Measurements from ENCODE around the gene SLC25A39. TPM values are rescaled to one million over a fixed set of nuclear protein-coding genes. Genes with fewer than 3 reads are reported as not detected.
"Not testable (repeated sequence)": the region's sequence is repeated elsewhere in the genome, so short reads cannot be mapped to it uniquely, and the experiment has no call there.

SLC25A39 gene
- total RNA-seq, 1 donor from 2014 or later = 137 TPM

- H3K4me3 Mint-ChIP-seq = peak overlapping the region; percentile 16
- no peak for TF ChIP-seq CTCF (conservative IDR thresholded peaks at IDR 0.05)
- DNase-seq (ENCODE audit: extremely low spot score, unreplicated experiment) = no peak
- no peaks in the 10 kb centered on the region for H3K9me3 Mint-ChIP-seq
- H3K36me3 Mint-ChIP-seq = no peaks in the 10 kb centered on the region
- H3K4me1 Mint-ChIP-seq (ENCODE audit: unreplicated experiment) = peaks cover 12% of the 10 kb centered on the region
- peaks cover 8% of the 10 kb centered on the region for H3K27me3 Mint-ChIP-seq
- H3K27ac Mint-ChIP-seq = peak overlapping the region; percentile 95
These were observed 19.0 kb upstream of the SLC25A39 start for GRCh38 chr17:44343510-44344209.

- H3K27me3 Mint-ChIP-seq = peaks cover 21% of the 10 kb centered on the region
- not testable (repeated sequence) for H3K9me3 Mint-ChIP-seq, H3K36me3 Mint-ChIP-seq
These were observed 15.9 kb upstream of the SLC25A39 start for GRCh38 chr17:44340553-44340952.

GRCh38 chr17:44338702-44339101 lies 14.1 kb upstream of the SLC25A39 start:
- TF ChIP-seq CTCF (conservative IDR thresholded peaks at IDR 0.05) = no peak
- H3K9me3 Mint-ChIP-seq = no peaks in the 10 kb centered on the region
- H3K27me3 Mint-ChIP-seq = peaks cover 17% of the 10 kb centered on the region
- no peak overlapping the region for H3K27ac Mint-ChIP-seq
- no peak for DNase-seq (ENCODE audit: extremely low spot score, unreplicated experiment)
- no peaks in the 10 kb centered on the region for H3K36me3 Mint-ChIP-seq
- no peak overlapping the region for H3K4me3 Mint-ChIP-seq
- H3K4me1 Mint-ChIP-seq (ENCODE audit: unreplicated experiment) = no peaks in the 10 kb centered on the region

More at GRCh38 chr17:44340553-44340952, 15.9 kb upstream of the SLC25A39 start:
- peak overlapping the region; percentile 66 for H3K27ac Mint-ChIP-seq
- not testable (repeated sequence) for DNase-seq (ENCODE audit: extremely low spot score, unreplicated experiment); H3K4me1 Mint-ChIP-seq (ENCODE audit: unreplicated experiment)
- H3K4me3 Mint-ChIP-seq = peak overlapping the region; percentile 6

- Mint-ChIP-seq H3K27ac (no peak overlapping the region), H3K4me1 (ENCODE audit: unreplicated experiment) (peaks cover 5% of the 10 kb centered on the region), H3K9me3 (no peaks in the 10 kb centered on the region), H3K4me3 (no peak overlapping the region), H3K36me3 (no peaks in the 10 kb centered on the region), H3K27me3 (peaks cover 15% of the 10 kb centered on the region)
- TF ChIP-seq CTCF (conservative IDR thresholded peaks at IDR 0.05) = no peak
- DNase-seq (ENCODE audit: extremely low spot score, unreplicated experiment) = no peak
These were observed 11.3 kb upstream of the SLC25A39 start for GRCh38 chr17:44335968-44336367.

GRCh38 chr17:44335564-44335963 lies 10.9 kb upstream of the SLC25A39 start:
- H3K4me1 Mint-ChIP-seq (ENCODE audit: unreplicated experiment) = peaks cover 5% of the 10 kb centered on the region
- no peak overlapping the region for H3K27ac Mint-ChIP-seq

More at GRCh38 chr17:44335564-44335963, 10.9 kb upstream of the SLC25A39 start:
- no peak for TF ChIP-seq CTCF (conservative IDR thresholded peaks at IDR 0.05)
- Mint-ChIP-seq H3K36me3 (no peaks in the 10 kb centered on the region), H3K9me3 (no peaks in the 10 kb centered on the region), H3K27me3 (peaks cover 13% of the 10 kb centered on the region), H3K4me3 (no peak overlapping the region)
- no peak for DNase-seq (ENCODE audit: extremely low spot score, unreplicated experiment)

Measured in type B pancreatic cell (in vitro differentiated cells).